OCI-LY1 (cell line): ENCODE results near the gene TADA1.

ENCODE experiments used
- H2AFZ ChIP-seq: fragments of 200-600 bp; sonication (generic), shearing (Covaris generic); 2 replicates; pipeline ENCODE4 v1.6.0; 2014; ENCODE audit warnings: antibody characterized with exemption, mild to moderate bottlenecking, low read length
- H3F3A ChIP-seq: fragments of 200-600 bp; sonication (generic), shearing (Covaris generic); 2 replicates; pipeline ENCODE4 v1.6.0; 2014; ENCODE audit warnings: mild to moderate bottlenecking, antibody characterized with exemption, low read length, moderate library complexity; ENCODE audit not compliant: insufficient read depth
- H3K27ac ChIP-seq: fragments of 200-600 bp; sonication (generic); 2 replicates; pipeline ENCODE4 v1.5.1; 2014; ENCODE audit warnings: low read length, mixed run types, mild to moderate bottlenecking, low read depth; ENCODE audit not compliant: poor library complexity, severe bottlenecking
- H3K27me3 ChIP-seq: fragments of 200-600 bp; sonication (generic); 2 replicates; pipeline ENCODE4 v1.6.0; 2014; ENCODE audit warnings: antibody characterized with exemption, mild to moderate bottlenecking, low read length, moderate library complexity; ENCODE audit not compliant: insufficient read depth
- H3K36me3 ChIP-seq: fragments of 200-600 bp; sonication (generic); 2 replicates; pipeline ENCODE4 v1.6.1; 2014; ENCODE audit warnings: mild to moderate bottlenecking, antibody characterized with exemption, low read length, moderate library complexity, mixed read lengths; ENCODE audit not compliant: insufficient read depth
- H3K4me1 ChIP-seq: fragments of 200-600 bp; sonication (generic); 2 replicates; pipeline ENCODE4 v1.5.1; 2014; ENCODE audit warnings: mild to moderate bottlenecking, low read length, moderate library complexity; ENCODE audit not compliant: insufficient read depth, severe bottlenecking
- H3K4me2 ChIP-seq: fragments of 200-600 bp; sonication (generic), shearing (Covaris generic); 2 replicates; pipeline ENCODE4 v1.6.1; 2014; ENCODE audit warnings: low read length
- H3K4me3 ChIP-seq: fragments of 200-600 bp; sonication (generic); 2 replicates; pipeline ENCODE4 v1.5.1; 2014; ENCODE audit warnings: low read length, low read depth, mild to moderate bottlenecking, mixed read lengths; ENCODE audit not compliant: poor library complexity, severe bottlenecking
- H3K79me2 ChIP-seq: fragments of 200-600 bp; shearing (Covaris generic); 2 replicates; pipeline ENCODE4 v1.6.1; 2016; ENCODE audit warnings: mixed run types, low read length, mixed read lengths; ENCODE audit not compliant: insufficient read depth
- H3K9ac ChIP-seq: fragments of 200-600 bp; sonication (generic), shearing (Covaris generic); 2 replicates; pipeline ENCODE4 v1.6.1; 2014; ENCODE audit warnings: mild to moderate bottlenecking, low read length, mixed read lengths
- H3K9me2 ChIP-seq: fragments of 200-600 bp; sonication (generic), shearing (Covaris generic); 2 replicates; pipeline ENCODE4 v1.6.1; 2014; ENCODE audit warnings: low read depth, mild to moderate bottlenecking, low read length, mixed read lengths
- H3K9me3 ChIP-seq: fragments of 200-600 bp; shearing (Covaris generic); 2 replicates; pipeline ENCODE4 v1.6.1; 2014; ENCODE audit warnings: low read length, mixed read lengths
- H4K20me1 ChIP-seq: fragments of 200-600 bp; sonication (generic), shearing (Covaris generic); 2 replicates; pipeline ENCODE4 v1.6.0; 2016; ENCODE audit warnings: mild to moderate bottlenecking, low read length; ENCODE audit not compliant: insufficient read depth
- CTCF ChIP-seq: fragments of 200-600 bp; sonication (generic), shearing (Covaris generic); IDR thresholded peaks from 2 replicates; pipeline ENCODE4 v1.5.1; 2017; ENCODE audit warnings: mild to moderate bottlenecking, antibody characterized with exemption, low read length, moderate library complexity, mixed read lengths
- EZH2 ChIP-seq: fragments of 200-600 bp; sonication (generic), shearing (Covaris generic); IDR thresholded peaks from 2 replicates; pipeline ENCODE4 v1.8.0; 2017; ENCODE audit warnings: borderline replicate concordance, mixed run types, mild to moderate bottlenecking, antibody characterized with exemption, low read length, moderate library complexity, mixed read lengths

The TADA1 gene

GRCh38 chr1:166889776-166890175 lies 13.7 kb upstream of the TADA1 start:
- no peak overlapping the region for H3K4me2 ChIP-seq
- H4K20me1 ChIP-seq = no peaks in the 10 kb centered on the region
- no peaks in the 10 kb centered on the region for H3F3A ChIP-seq
- no peak overlapping the region for H3K9ac ChIP-seq
- H3K27ac ChIP-seq = no peak overlapping the region
- H3K9me2 ChIP-seq = no peaks in the 10 kb centered on the region
- no peak overlapping the region for H3K4me3 ChIP-seq
- no peaks in the 10 kb centered on the region for H3K4me1 ChIP-seq
- H3K79me2 ChIP-seq = no peaks in the 10 kb centered on the region
- no peaks in the 10 kb centered on the region for H3K36me3 ChIP-seq
- no peaks in the 10 kb centered on the region for H3K27me3 ChIP-seq
- no peak for TF ChIP-seq CTCF
- TF ChIP-seq EZH2 = no peak
- H2AFZ ChIP-seq = no peak overlapping the region
- no peaks in the 10 kb centered on the region for H3K9me3 ChIP-seq

- Histone ChIP-seq H2AFZ (no peak overlapping the region), H3K27me3 (peaks cover 5% of the 10 kb centered on the region; the same call in 1 of the 2 replicates), H3K9me3 (no peaks in the 10 kb centered on the region), H3K9me2 (no peaks in the 10 kb centered on the region), H3K4me1 (peaks cover 3% of the 10 kb centered on the region), H4K20me1 (no peaks in the 10 kb centered on the region), H3K4me3 (no peak overlapping the region), H3K4me2 (no peak overlapping the region), H3F3A (no peaks in the 10 kb centered on the region), H3K27ac (no peak overlapping the region), H3K9ac (no peak overlapping the region), H3K79me2 (no peaks in the 10 kb centered on the region), H3K36me3 (no peaks in the 10 kb centered on the region)
- no peak for TF ChIP-seq CTCF
- no peak for TF ChIP-seq EZH2
Observed at GRCh38 chr1:166888373-166889111, 12.5 kb upstream of the TADA1 start.

GRCh38 chr1:166884971-166885370 lies 8.9 kb upstream of the TADA1 start:
- H3K4me1 ChIP-seq = peaks cover 3% of the 10 kb centered on the region
- peaks cover 7% of the 10 kb centered on the region; the same call in 1 of the 2 replicates for H3K27me3 ChIP-seq
- no peaks in the 10 kb centered on the region for H3F3A ChIP-seq
- no peaks in the 10 kb centered on the region for H3K36me3 ChIP-seq
- H3K9me2 ChIP-seq = no peaks in the 10 kb centered on the region
- no peak overlapping the region for H3K4me3 ChIP-seq
- TF ChIP-seq CTCF (no peak), EZH2 (no peak)
- no peak overlapping the region for H3K9ac ChIP-seq
- no peak overlapping the region for H2AFZ ChIP-seq
- no peaks in the 10 kb centered on the region for H3K79me2 ChIP-seq
- no peak overlapping the region for H3K27ac ChIP-seq
- no peaks in the 10 kb centered on the region for H3K9me3 ChIP-seq
- no peaks in the 10 kb centered on the region for H4K20me1 ChIP-seq
- no peak overlapping the region for H3K4me2 ChIP-seq
